Neural crest cell (in vitro differentiated cells): ENCODE results near the gene PNPLA7. TPM values are rescaled to one million over a fixed set of nuclear protein-coding genes. Genes with fewer than 3 reads are reported as not detected.

Source experiments
- DNase-seq: peaks from one replicate; pipeline ENCODE4 v3.0.0; 2021; ENCODE audit warnings: low read depth, mixed read lengths, low spot score
- H3K27ac Mint-ChIP-seq: one replicate; pipeline ENCODE4 v1.8.0; 2021; ENCODE audit warnings: mild to moderate bottlenecking, mixed read lengths; ENCODE audit not compliant: unreplicated experiment
- H3K27me3 Mint-ChIP-seq: 2 replicates; pipeline ENCODE4 v1.8.0; 2021; ENCODE audit warnings: low read depth, mild to moderate bottlenecking, mixed read lengths
- H3K36me3 Mint-ChIP-seq: 2 replicates; pipeline ENCODE4 v1.8.0; 2021; ENCODE audit warnings: low read depth, mild to moderate bottlenecking, mixed read lengths
- H3K4me1 Mint-ChIP-seq: 2 replicates; pipeline ENCODE4 v1.8.0; 2021; ENCODE audit warnings: mixed read lengths
- H3K4me3 Mint-ChIP-seq: one replicate; pipeline ENCODE4 v1.8.0; 2021; ENCODE audit warnings: mild to moderate bottlenecking, mixed read lengths
- H3K9me3 Mint-ChIP-seq: 2 replicates; pipeline ENCODE4 v1.8.0; 2021; ENCODE audit warnings: mixed read lengths
- CTCF ChIP-seq: fragments of 200-600 bp; sonication (generic); conservative IDR thresholded peaks from 2 replicates; pipeline ENCODE4 v1.5.0; 2021; ENCODE audit warnings: antibody characterized with exemption, mild to moderate bottlenecking
- total RNA-seq: library from RNA; stranded (reverse); gene quantifications from 2 replicates; pipeline ENCODE4 v1.2.1, GENCODE V29; 2021

The PNPLA7 gene
- total RNA-seq, 1 donor from 2014 or later = 2.2 TPM

DNA sequence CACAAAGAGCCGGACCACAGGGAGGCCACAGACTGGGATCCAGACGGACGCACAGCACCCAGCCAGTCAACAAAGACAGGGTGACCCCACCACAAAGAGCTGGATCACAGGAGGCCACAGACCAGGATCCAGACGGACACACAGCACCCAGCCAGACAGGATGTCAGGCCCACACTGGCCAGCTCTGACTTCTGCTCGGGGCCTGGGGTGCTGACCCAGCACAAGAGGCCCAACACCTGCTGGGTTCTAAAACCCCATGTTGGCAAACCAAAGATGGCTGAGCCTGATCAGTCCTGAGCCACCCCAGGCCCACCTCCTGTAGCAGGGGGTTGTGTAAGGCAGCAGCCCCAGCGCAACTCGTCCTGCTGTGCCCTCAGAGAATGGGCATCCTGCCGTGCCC, 33.8 kb upstream of the PNPLA7 start:
- Mint-ChIP-seq H3K27ac (no peak overlapping the region), H3K36me3 (peaks cover 4% of the 10 kb centered on the region), H3K4me1 (peaks cover 10% of the 10 kb centered on the region), H3K27me3 (no peaks in the 10 kb centered on the region), H3K9me3 (no peaks in the 10 kb centered on the region), H3K4me3 (peak overlapping the region; percentile 65)
- TF ChIP-seq CTCF = no peak
- DNase-seq = no peak

DNA sequence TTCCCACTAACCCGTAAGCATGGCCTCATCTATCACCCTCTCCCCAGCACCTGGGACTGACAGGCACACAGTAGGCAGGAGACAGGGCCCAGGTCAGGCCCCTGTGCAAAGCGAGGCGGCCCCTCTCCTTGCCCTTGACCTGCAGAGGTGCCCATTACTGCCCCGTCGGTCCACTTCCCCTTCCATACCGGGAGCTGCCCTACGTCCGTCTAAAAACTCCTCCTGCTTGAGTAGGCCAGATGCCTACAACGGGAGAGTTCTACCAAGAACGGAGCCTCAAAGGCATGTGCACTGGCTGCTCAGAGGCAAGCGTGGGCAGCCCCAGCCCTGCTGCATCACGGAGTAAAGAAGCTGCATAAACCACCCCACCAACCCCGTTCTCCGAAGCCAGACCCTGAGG, 33.1 kb upstream of the PNPLA7 start:
- H3K4me1 Mint-ChIP-seq = peaks cover 6% of the 10 kb centered on the region
- no peaks in the 10 kb centered on the region for H3K9me3 Mint-ChIP-seq
- no peak for DNase-seq
- peak overlapping the region; percentile 65 for H3K4me3 Mint-ChIP-seq
- H3K36me3 Mint-ChIP-seq = peaks cover 4% of the 10 kb centered on the region
- no peak for TF ChIP-seq CTCF
- peak overlapping the region; percentile 57 for H3K27ac Mint-ChIP-seq
- no peaks in the 10 kb centered on the region for H3K27me3 Mint-ChIP-seq

DNA sequence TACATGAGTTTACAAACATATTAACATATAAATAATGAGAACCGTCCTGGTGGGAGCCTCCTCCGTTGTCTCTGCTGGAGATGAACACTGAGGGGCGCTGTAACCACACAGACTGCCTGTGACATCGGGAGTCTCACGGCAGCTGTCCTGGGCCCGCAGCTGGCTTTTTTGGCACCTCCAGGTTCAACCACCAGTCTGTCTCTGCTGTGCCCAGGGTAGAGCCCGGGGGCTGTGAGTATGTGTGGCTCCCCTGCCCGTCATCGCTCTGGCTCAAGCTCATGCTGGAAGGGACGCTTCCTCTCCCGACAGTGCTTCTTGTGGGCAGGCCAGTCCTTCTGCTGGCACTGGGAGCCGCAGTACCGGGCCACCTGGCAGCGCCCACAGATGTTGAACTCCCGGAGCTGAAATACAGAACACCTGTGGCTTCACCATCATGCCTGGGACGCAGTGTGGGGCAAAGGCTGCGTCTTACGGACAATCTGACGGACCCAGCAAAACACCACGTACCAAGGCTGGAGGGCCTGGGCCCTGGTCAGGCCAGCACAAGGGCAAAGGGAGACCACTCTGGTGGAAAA, 32.2 kb upstream of the PNPLA7 start:
- Mint-ChIP-seq H3K9me3 (no peaks in the 10 kb centered on the region), H3K4me3 (peak overlapping the region; percentile 67), H3K27me3 (no peaks in the 10 kb centered on the region), H3K4me1 (peaks cover 7% of the 10 kb centered on the region), H3K27ac (no peak overlapping the region), H3K36me3 (no peaks in the 10 kb centered on the region)
- DNase-seq = no peak
- TF ChIP-seq CTCF = peak; percentile 51

DNA sequence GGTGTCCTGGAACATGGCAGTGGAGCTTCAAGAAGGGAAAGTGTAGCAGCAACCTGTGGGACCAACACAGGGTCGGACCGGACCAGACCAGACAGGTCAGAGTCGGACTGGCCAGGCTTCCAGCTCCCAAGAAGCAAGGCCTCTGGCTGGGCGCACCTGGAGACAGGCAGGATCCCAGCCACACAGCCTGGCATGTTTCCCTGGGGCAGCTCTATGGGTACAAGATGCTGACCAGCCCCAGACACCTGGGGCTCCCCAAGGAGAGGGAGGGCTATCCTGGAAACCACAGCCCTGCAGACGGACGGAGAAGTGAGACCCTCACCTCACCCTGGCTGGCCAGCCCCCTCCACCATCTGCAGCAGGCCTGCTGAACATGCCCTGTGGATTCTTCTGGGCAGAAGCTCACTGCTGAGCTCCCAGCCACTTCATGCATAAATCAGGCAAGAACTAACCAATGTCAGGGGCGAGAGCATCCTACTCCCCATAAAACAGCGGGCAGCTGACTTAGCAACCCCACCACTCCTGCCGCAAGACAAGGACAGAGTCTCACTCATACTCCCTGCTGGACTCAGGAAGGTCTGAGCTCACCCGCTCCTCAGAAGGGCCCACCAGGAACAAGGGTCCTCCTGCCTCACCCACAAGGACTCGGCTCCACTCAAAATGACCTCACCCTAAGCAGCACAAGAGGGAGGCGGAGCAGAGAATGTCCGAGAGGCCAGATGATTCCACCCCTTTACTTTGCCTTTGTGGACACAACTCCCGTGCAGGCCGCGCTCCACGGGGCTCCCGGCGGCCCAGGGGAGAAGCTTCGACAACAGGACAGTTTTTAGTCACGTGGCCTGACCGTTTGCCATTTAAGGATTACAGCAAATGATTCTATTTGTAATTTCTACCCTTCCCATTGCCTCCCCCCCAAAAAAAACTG, 31.4 kb upstream of the PNPLA7 start:
- Mint-ChIP-seq H3K27ac (peak overlapping the region; percentile 35), H3K9me3 (no peaks in the 10 kb centered on the region), H3K4me3 (peak overlapping the region; percentile 67), H3K27me3 (no peaks in the 10 kb centered on the region), H3K4me1 (peaks cover 12% of the 10 kb centered on the region), H3K36me3 (no peaks in the 10 kb centered on the region)
- no peak for DNase-seq
- no peak for TF ChIP-seq CTCF

DNA sequence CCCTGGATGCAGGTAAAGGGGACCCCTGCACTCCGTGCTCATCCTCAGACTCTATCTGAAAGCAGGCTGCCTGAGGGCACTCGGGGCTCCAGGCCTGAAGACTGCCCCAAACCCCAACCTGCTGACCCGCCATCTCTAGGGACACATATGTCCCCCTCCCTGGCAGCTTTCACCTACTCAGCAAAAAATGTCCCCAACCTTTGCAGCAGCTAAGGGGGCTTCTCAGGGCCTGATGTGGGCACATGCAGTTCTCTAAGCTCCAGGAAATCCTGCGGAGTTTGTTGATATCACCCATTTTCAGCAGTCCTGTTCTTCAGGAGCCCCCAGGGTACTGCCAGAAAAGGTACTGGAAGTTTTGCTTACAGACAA, 30.7 kb upstream of the PNPLA7 start:
- Mint-ChIP-seq H3K36me3 (no peaks in the 10 kb centered on the region), H3K9me3 (no peaks in the 10 kb centered on the region)
- no peak for DNase-seq

More for the DNA sequence above, 30.7 kb upstream of the PNPLA7 start:
- no peaks in the 10 kb centered on the region for H3K27me3 Mint-ChIP-seq
- no peak for TF ChIP-seq CTCF
- H3K4me3 Mint-ChIP-seq = peak overlapping the region; percentile 56
- H3K4me1 Mint-ChIP-seq = peaks cover 18% of the 10 kb centered on the region
- H3K27ac Mint-ChIP-seq = no peak overlapping the region
